IMR-90 (cell line): ENCODE data around the gene RBM28. TPM values are rescaled to one million over a fixed set of nuclear protein-coding genes. Genes with fewer than 3 reads are reported as not detected.

Experiments
- ATAC-seq: fragments of 200-7000 bp; cut with Tn5 transposase; 2 replicates; pipeline ENCODE4 v1.9.1; 2020; ENCODE audit warnings: low read depth, mild to moderate bottlenecking, moderate library complexity
- BruUV-seq: library from RNA; stranded (reverse); fragments of 400-500 nt; replicated peaks from 2 replicates; lab custom pipeline; 2021; lab: Mats Ljungman, UMichigan
- CTCF ChIA-PET: fragments of 300-600 bp; formaldehyde crosslinking; extraction: SDS; loops from one replicate; lab custom pipeline; 2021; ENCODE audit warnings: antibody characterized with exemption; lab: Yijun Ruan, JAX
- POLR2A ChIA-PET: fragments of 300-600 bp; sonication (Branson Sonifier 250); formaldehyde crosslinking; loops from one replicate; lab custom pipeline; 2022; ENCODE audit warnings: antibody characterized with exemption; ENCODE audit not compliant: unreplicated experiment; lab: Charles Lee
- DNase-seq: peaks from one replicate; pipeline ENCODE4 v3.0.0; 2013
- H2AFZ ChIP-seq: replicated peaks from 2 replicates; pipeline ENCODE3; 2013; ENCODE audit warnings: low read length, mild to moderate bottlenecking; ENCODE audit not compliant: poor library complexity
- H2AK5ac ChIP-seq: 2 replicates; pipeline ENCODE4 v1.6.1; 2013; ENCODE audit warnings: low read depth, low read length, inconsistent platforms
- H2AK9ac ChIP-seq: replicated peaks from 2 replicates; pipeline ENCODE3; 2013; ENCODE audit warnings: mild to moderate bottlenecking, low read depth, low read length, moderate library complexity; ENCODE audit not compliant: poor library complexity
- H2BK120ac ChIP-seq: 2 replicates; pipeline ENCODE4 v1.6.1; 2013; ENCODE audit warnings: low read depth, low read length, inconsistent platforms
- H2BK15ac ChIP-seq: 3 replicates; pipeline ENCODE4 v1.6.1; 2013; ENCODE audit warnings: low read depth, low read length, inconsistent platforms
- H2BK20ac ChIP-seq: 2 replicates; pipeline ENCODE4 v1.6.1; 2013; ENCODE audit warnings: low read depth, mild to moderate bottlenecking, inconsistent platforms, low read length, moderate library complexity
- H2BK5ac ChIP-seq: 2 replicates; pipeline ENCODE4 v1.6.1; 2013; ENCODE audit warnings: mild to moderate bottlenecking, low read depth, low read length, inconsistent platforms; ENCODE audit not compliant: poor library complexity, severe bottlenecking
- H3K14ac ChIP-seq: replicated peaks from 2 replicates; pipeline ENCODE4 v1.6.1; 2013; ENCODE audit warnings: low read depth, low read length, inconsistent platforms
- H3K18ac ChIP-seq: 2 replicates; pipeline ENCODE4 v1.6.1; 2013; ENCODE audit warnings: low read depth, low read length, control low read depth
- H3K23ac ChIP-seq: 2 replicates; pipeline ENCODE4 v1.6.1; 2013; ENCODE audit warnings: low read depth, low read length, inconsistent platforms
- H3K27ac ChIP-seq: 2 replicates; pipeline ENCODE4 v1.5.1; 2013; ENCODE audit warnings: mild to moderate bottlenecking, control low read depth, low read length; ENCODE audit not compliant: insufficient read depth
- H3K27me3 ChIP-seq: 2 replicates; pipeline ENCODE4 v1.6.1; 2013; ENCODE audit warnings: low read length; ENCODE audit not compliant: control insufficient read depth, insufficient read depth
- H3K36me3 ChIP-seq: 2 replicates; pipeline ENCODE4 v1.6.1; 2013; ENCODE audit warnings: low read length, mixed read lengths; ENCODE audit not compliant: control insufficient read depth, insufficient read depth
- H3K4ac ChIP-seq: 2 replicates; pipeline ENCODE4 v1.6.1; 2013; ENCODE audit warnings: low read depth, low read length, inconsistent platforms
- H3K4me1 ChIP-seq: 2 replicates; pipeline ENCODE4 v1.6.1; 2013; ENCODE audit warnings: low read length, mixed read lengths; ENCODE audit not compliant: control insufficient read depth, insufficient read depth
- H3K4me2 ChIP-seq: 2 replicates; pipeline ENCODE4 v1.6.1; 2013; ENCODE audit warnings: low read depth, mild to moderate bottlenecking, control low read depth, low read length, moderate library complexity
- H3K4me3 ChIP-seq: 2 replicates; pipeline ENCODE4 v1.5.1; 2013; ENCODE audit warnings: low read depth, mild to moderate bottlenecking, control low read depth, low read length, moderate library complexity; ENCODE audit not compliant: insufficient read depth
- H3K56ac ChIP-seq: 2 replicates; pipeline ENCODE4 v1.6.1; 2013; ENCODE audit warnings: low read length, inconsistent platforms; ENCODE audit not compliant: insufficient read depth; ENCODE audit errors: extremely low read depth
- H3K79me1 ChIP-seq, 2 experiments: 2 replicates each; pipeline ENCODE4 v1.6.1; 2013; ENCODE audit warnings: low read length in 2 of 2, inconsistent platforms in 1 of 2, low read depth in 1 of 2
- H3K9ac ChIP-seq: 2 replicates; pipeline ENCODE4 v1.6.1; 2013; ENCODE audit warnings: low read depth, low read length, control low read depth
- H3K9me1 ChIP-seq: 2 replicates; pipeline ENCODE4 v1.6.1; 2013; ENCODE audit warnings: low read length, inconsistent platforms; ENCODE audit not compliant: insufficient read depth
- H3K9me3 ChIP-seq: 2 replicates; pipeline ENCODE4 v1.6.1; 2013; ENCODE audit warnings: low read length; ENCODE audit not compliant: control insufficient read depth, insufficient read depth
- H4K20me1 ChIP-seq: 2 replicates; pipeline ENCODE4 v1.6.1; 2013; ENCODE audit warnings: low read length, inconsistent platforms; ENCODE audit not compliant: insufficient read depth
- H4K5ac ChIP-seq: 2 replicates; pipeline ENCODE4 v1.6.1; 2013; ENCODE audit warnings: mild to moderate bottlenecking, low read depth, low read length, control low read depth
- H4K8ac ChIP-seq, 2 experiments: 2 replicates each; pipeline ENCODE4 v1.6.1; 2013; ENCODE audit warnings: low read depth in 2 of 2, low read length in 2 of 2, control low read depth in 1 of 2, inconsistent platforms in 1 of 2
- H4K91ac ChIP-seq: 2 replicates; pipeline ENCODE4 v1.6.1; 2013; ENCODE audit warnings: low read depth, low read length, inconsistent platforms; ENCODE audit not compliant: insufficient read depth
- BHLHE40 ChIP-seq: fragments of 150-350 bp; IDR thresholded peaks from 2 replicates; pipeline ENCODE4 v1.6.1; 2016; ENCODE audit warnings: mild to moderate bottlenecking, low read depth, low read length
- CEBPB ChIP-seq: IDR thresholded peaks from 2 replicates; pipeline ENCODE4 v1.6.1; 2012; ENCODE audit warnings: low read depth, low read length, improper control_type of control experiment
- CHD1 ChIP-seq: IDR thresholded peaks from 2 replicates; pipeline ENCODE4 v1.6.1; 2012; ENCODE audit warnings: low read depth, low read length, improper control_type of control experiment
- CTCF ChIP-seq: conservative IDR thresholded peaks from 2 replicates; pipeline ENCODE4 v1.5.1; 2012; ENCODE audit warnings: mild to moderate bottlenecking, low read depth, low read length, improper control_type of control experiment
- ELK1 ChIP-seq: fragments of 150-350 bp; IDR thresholded peaks from 2 replicates; pipeline ENCODE4 v1.6.1; 2016; ENCODE audit warnings: low read depth, mild to moderate bottlenecking, low read length, moderate library complexity, borderline replicate concordance
- FOS ChIP-seq: fragments of 150-350 bp; IDR thresholded peaks from 2 replicates; pipeline ENCODE4 v1.6.1; 2016; ENCODE audit warnings: low read depth, low read length
- MAFK ChIP-seq: IDR thresholded peaks from 2 replicates; pipeline ENCODE4 v1.6.1; 2012; ENCODE audit warnings: low read depth, low read length, improper control_type of control experiment
- MAZ ChIP-seq: IDR thresholded peaks from 2 replicates; pipeline ENCODE4 v1.6.1; 2012; ENCODE audit warnings: low read depth, mild to moderate bottlenecking, low read length, improper control_type of control experiment, moderate library complexity, borderline replicate concordance
- MXI1 ChIP-seq: IDR thresholded peaks from 2 replicates; pipeline ENCODE4 v1.6.1; 2012; ENCODE audit warnings: low read depth, mild to moderate bottlenecking, low read length, moderate library complexity, borderline replicate concordance
- NFE2L2 ChIP-seq: fragments of 150-350 bp; IDR thresholded peaks from 2 replicates; pipeline ENCODE4 v1.6.1; 2016; ENCODE audit warnings: low read depth, mild to moderate bottlenecking, low read length
- POLR2A ChIP-seq: IDR thresholded peaks from 2 replicates; pipeline ENCODE4 v1.6.1; 2012; ENCODE audit warnings: mild to moderate bottlenecking, low read depth, low read length
- RAD21 ChIP-seq: IDR thresholded peaks from 2 replicates; pipeline ENCODE4 v1.6.1; 2012; ENCODE audit warnings: low read length, improper control_type of control experiment
- RCOR1 ChIP-seq: IDR thresholded peaks from 2 replicates; pipeline ENCODE4 v1.6.1; 2012; ENCODE audit warnings: mild to moderate bottlenecking, low read length, improper control_type of control experiment; ENCODE audit not compliant: insufficient replicate concordance
- RFX5 ChIP-seq: IDR thresholded peaks from 2 replicates; pipeline ENCODE4 v1.8.0; 2012; ENCODE audit warnings: low read depth, mild to moderate bottlenecking, low read length, moderate library complexity
- SMC3 ChIP-seq: fragments of 150-350 bp; IDR thresholded peaks from 2 replicates; pipeline ENCODE4 v1.6.1; 2016; ENCODE audit warnings: low read depth, mild to moderate bottlenecking, antibody characterized with exemption, low read length, moderate library complexity
- USF2 ChIP-seq: fragments of 150-350 bp; IDR thresholded peaks from 2 replicates; pipeline ENCODE4 v1.6.1; 2017; ENCODE audit warnings: mild to moderate bottlenecking, antibody characterized with exemption, low read length, low read depth
- WGBS, 2 experiments: methylation state at CpG; one replicate each; pipeline versions ENCODE4 v1.1.5 to v1.1.7; 2013; ENCODE audit warnings: missing lambda C conversion rate in 2 of 2; ENCODE audit not compliant: insufficient read length in 1 of 2; ENCODE audit errors: extremely low coverage in 2 of 2; 5-methylcytosine and 5-hydroxymethylcytosine counted together
- dilution Hi-C: fragments of 300-500 bp; cut with HindIII; formaldehyde crosslinking; loops from one replicate; pipeline ENCODE4 v1.14.3; 2018; ENCODE audit warnings: low sequenced_read_pairs; ENCODE audit not compliant: unreplicated experiment
- in situ Hi-C: fragments of 300-500 bp; cut with MboI; formaldehyde crosslinking; loops from 3 replicates; pipeline ENCODE4 v1.14.3; 2019; ENCODE audit warnings: low sequenced_read_pairs, inconsistent platforms, mixed read lengths
- intact Hi-C: fragments of 100-400 bp; cut with micrococcal nuclease; formaldehyde crosslinking; loops from 2 replicates; pipeline ENCODE4 v1.10.0; 2022
- polyA plus RNA-seq, 3 experiments: library from polyadenylated mRNA; depleted of rRNA; stranded (reverse); fragments of >200 nt; gene quantifications; 2 replicates each; pipeline ENCODE4 v1.2.3, GENCODE V29; 2012; ENCODE audit warnings: low replicate concordance in 1 of 3
- total RNA-seq: library from RNA; depleted of rRNA; stranded (reverse); fragments of >200 nt; gene quantifications from 2 replicates; pipeline ENCODE4 v1.2.3, GENCODE V29; 2012

The RBM28 gene
- total and polyA plus RNA-seq, 2 of the 4 experiments (the other 2 are of a cell fraction) = 12.4 to 20.4 TPM

- Histone ChIP-seq H3K18ac (no peak overlapping the region), H4K91ac (no peak overlapping the region), H3K4ac (no peak overlapping the region), H2BK120ac (no peak overlapping the region), H3K23ac (no peak overlapping the region), H3K4me2 (no peak overlapping the region), H4K20me1 (0 out of 2 replicates have a peak, but pooled peaks cover 3% of the 10 kb centered on the region), H3K9ac (no peak overlapping the region), H3K9me3 (no peaks in the 10 kb centered on the region), H2AK5ac (no peak overlapping the region), H2BK20ac (no peak overlapping the region), H4K5ac (no peak overlapping the region), H3K56ac (no peak overlapping the region), H3K79me1 (no peaks in the 10 kb centered on the region), H2BK15ac (no peak overlapping the region), H2BK5ac (no peak overlapping the region), H3K9me1 (no peaks in the 10 kb centered on the region), H2AK9ac (no peak overlapping the region), H2AFZ (no peak overlapping the region), H4K8ac (no peak overlapping the region), H3K36me3 (no peaks in the 10 kb centered on the region), H3K27me3 (peaks cover 54% of the 10 kb centered on the region), H3K4me3 (no peak overlapping the region), H3K14ac (no peak overlapping the region), H3K27ac (no peak overlapping the region), H3K4me1 (no peaks in the 10 kb centered on the region)
- dilution Hi-C loops (no loop called here), in situ Hi-C loops (no loop called here), intact Hi-C loops (no loop called here)
- no peak for ATAC-seq
- DNase-seq = no peak
- ChIA-PET POLR2A (no interaction called here), CTCF (no interaction called here)
- no TSS peak for BruUV-seq
- 50% methylated on average over 1 of the region's 1 CpG; no CpG with 5 or more reads in 1 of the 2 experiments for WGBS, 2 experiments
- TF ChIP-seq RCOR1 (no peak), CEBPB (no peak), RFX5 (no peak), MAZ (no peak), USF2 (no peak), BHLHE40 (no peak), NFE2L2 (no peak), CTCF (no peak), POLR2A (no peak), RAD21 (no peak), MXI1 (no peak), MAFK (no peak), CHD1 (no peak), FOS (no peak), SMC3 (no peak), ELK1 (no peak)
Measured at GRCh38 chr7:128366300-128366699, 22.6 kb upstream of the RBM28 start.
